Left cardiac atrium (tissue), 4 donors: ENCODE data around the gene PGPEP1. TPM values are rescaled to one million over a fixed set of nuclear protein-coding genes. Genes with fewer than 3 reads are reported as not detected.

Source experiments
- ATAC-seq, 2 donors: fragments of 200-7000 bp; cut with Tn5 transposase; one replicate each; pipeline ENCODE4 v1.9.1; 2020; ENCODE audit warnings: mild to moderate bottlenecking in 2 of 2, moderate library complexity in 2 of 2
- DNase-seq: peaks from one replicate; pipeline ENCODE4 v3.0.0-alpha.2; 2020
- intact Hi-C, 2 donors: fragments of 100-400 bp; cut with DNase I; formaldehyde crosslinking; loops; one replicate each; pipeline versions ENCODE4 v1.14.1 to v1.15.1; 2022 to 2023
- total RNA-seq, 2 donors: library from RNA; stranded (reverse); fragmentation: NEBNext Ultra II Directional; extraction: Animal tissue kit (Norgen Biotek cat#: 25700); gene quantifications; one replicate each; pipeline ENCODE4 v1.2.1, GENCODE V29; 2021
- donor health status: DM: no; HTN: yes; CAD: no.
- donor health status: DM: no; HTN: yes; CAD: no; lungs with severe emphysema.
- donor health status: DM: yes; HTN: yes; CAD: no.
- donor health status: Dilated cardiomyopathy.

PGPEP1 gene
- total RNA-seq, 2 donors from 2014 or later: 27.5 to 34.7 TPM

- DNase-seq: peak; percentile 58
- intact Hi-C loops: no loop called here
- ATAC-seq: no peak
Measured at GRCh38 chr19:18306888-18307260, 33.5 kb upstream of the PGPEP1 start.

- DNase-seq: no peak
- ATAC-seq: no peak
- intact Hi-C loops: no loop called here
Measured at GRCh38 chr19:18307271-18307681, 33.1 kb upstream of the PGPEP1 start.

- intact Hi-C loops: no loop called here
Measured at GRCh38 chr19:18308051-18308947, 32.1 kb upstream of the PGPEP1 start.

GRCh38 chr19:18308948-18309325 lies 31.5 kb upstream of the PGPEP1 start:
- no peak for ATAC-seq
- intact Hi-C loops: no loop called here
- no peak for DNase-seq

More at GRCh38 chr19:18308051-18308947, 32.1 kb upstream of the PGPEP1 start:
- ATAC-seq (no peak), DNase-seq (no peak)

- DNase-seq: no peak
- no peak for ATAC-seq
- intact Hi-C loops: no loop called here
Measured at GRCh38 chr19:18309525-18310064, 30.8 kb upstream of the PGPEP1 start.

- ATAC-seq (no peak), DNase-seq (no peak)
- intact Hi-C loops: no loop called here
Measured at GRCh38 chr19:18310118-18310909, 30.1 kb upstream of the PGPEP1 start.

- DNase-seq (no peak), ATAC-seq (no peak)
- intact Hi-C loops: no loop called here
Measured at GRCh38 chr19:18310966-18311365, 29.4 kb upstream of the PGPEP1 start.

- ATAC-seq (no peak), DNase-seq (no peak)
- intact Hi-C loops: no loop called here
Measured at GRCh38 chr19:18311502-18312091, 28.8 kb upstream of the PGPEP1 start.

GRCh38 chr19:18312092-18312534 lies 28.3 kb upstream of the PGPEP1 start:
- ATAC-seq (no peak), DNase-seq (no peak)
- intact Hi-C loops: no loop called here

GRCh38 chr19:18313398-18313797 lies 27.0 kb upstream of the PGPEP1 start:
- intact Hi-C loops: no loop called here
- ATAC-seq (no peak), DNase-seq (no peak)

- peak; percentile 70 for DNase-seq
- intact Hi-C loops: no loop called here
- ATAC-seq: peak; percentile 3 to 5
Measured at GRCh38 chr19:18317961-18318800, 22.2 kb upstream of the PGPEP1 start.

GRCh38 chr19:18319591-18320135 lies 20.7 kb upstream of the PGPEP1 start:
- intact Hi-C loops: no loop called here
- ATAC-seq (no peak), DNase-seq (no peak)

- intact Hi-C loops: no loop called here
- no peak for DNase-seq
- no peak for ATAC-seq
Measured at GRCh38 chr19:18320865-18321733, 19.3 kb upstream of the PGPEP1 start.

- ATAC-seq (no peak), DNase-seq (no peak)
- intact Hi-C loops: loop anchor here in 1 of 2 donors (2.0 kb wide), 1 partner anchor 17 kb away; no protein-coding TSS in a partner anchor
Measured at GRCh38 chr19:18321734-18322102, 18.7 kb upstream of the PGPEP1 start.

GRCh38 chr19:18322318-18322758 lies 18.1 kb upstream of the PGPEP1 start:
- ATAC-seq: peak in 1 of 2 donors; percentile 33
- intact Hi-C loops: loop anchor here in 1 of 2 donors (2.0 kb wide), 1 partner anchor 18 kb away; no protein-coding TSS in a partner anchor

GRCh38 chr19:18322759-18323460 lies 17.5 kb upstream of the PGPEP1 start, which contains the start of gene LSM4:
LSM4 (minus strand) TSS chr19:18323076; CDS start chr19:18323020, 56 bp downstream.
- intact Hi-C loops: loop anchor here in 1 of 2 donors (1.0 to 2.0 kb wide), 2 partner anchors 18 to 44 kb away; no protein-coding TSS in a partner anchor
- peak; percentile 98 for DNase-seq
- ATAC-seq: peak; percentile 98

More at GRCh38 chr19:18322318-18322758, 18.1 kb upstream of the PGPEP1 start:
- DNase-seq: peak; percentile 73
